Activated T-cell treated with anti-CD3 and anti-CD28 coated beads, Interleukin-2, amount 50 U/mL, for 1 hour (primary cell): ENCODE data around the gene DHPS.
"Not testable (repeated sequence)": the region's sequence is repeated elsewhere in the genome, so short reads cannot be mapped to it uniquely, and the experiment has no call there.

Source experiments
- DNase-seq: peaks from one replicate; pipeline ENCODE4 v3.0.0-alpha.2; 2020

Gene DHPS

DNA sequence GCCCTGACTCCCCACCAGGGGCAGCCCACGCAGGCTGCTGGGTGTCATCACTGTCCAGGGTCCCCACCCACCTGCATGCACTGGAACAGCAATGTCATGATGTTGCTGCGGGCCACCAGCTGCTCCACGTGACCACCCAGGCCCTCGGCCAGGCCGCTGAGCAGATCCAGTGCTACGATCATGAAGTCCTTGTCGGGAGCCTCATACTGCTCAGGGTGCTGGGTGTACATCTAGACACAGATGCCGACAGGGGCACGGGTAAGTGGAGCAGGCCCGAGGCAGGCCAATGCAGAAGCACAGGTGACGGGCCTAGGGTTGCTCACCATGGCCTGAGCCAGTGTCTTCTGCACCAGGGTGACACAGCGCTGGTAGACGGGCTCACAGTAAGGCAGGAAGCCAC, 23.5 kb upstream of the DHPS start:
- DNase-seq, result no peak

DNA sequence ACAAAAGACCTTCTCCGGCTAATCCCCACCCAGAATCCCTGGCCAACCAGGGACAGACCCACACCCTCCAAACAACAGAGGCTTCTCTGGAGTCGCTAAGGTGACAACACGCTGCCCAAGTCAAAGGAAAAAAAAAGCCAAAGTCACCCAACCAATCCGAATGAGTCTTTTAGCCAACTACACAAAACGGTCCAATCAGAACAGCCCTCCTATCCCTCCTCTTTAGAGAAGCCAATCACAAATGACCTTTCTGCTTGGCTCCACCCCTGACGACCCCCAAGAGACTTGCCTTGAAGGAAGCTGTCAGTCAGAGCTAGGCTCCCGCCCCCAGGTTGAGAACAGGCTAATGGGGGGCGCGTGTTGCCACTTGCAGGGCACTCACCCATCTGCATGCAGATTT, 21.4 kb upstream of the DHPS start:
- no peak for DNase-seq

DNA sequence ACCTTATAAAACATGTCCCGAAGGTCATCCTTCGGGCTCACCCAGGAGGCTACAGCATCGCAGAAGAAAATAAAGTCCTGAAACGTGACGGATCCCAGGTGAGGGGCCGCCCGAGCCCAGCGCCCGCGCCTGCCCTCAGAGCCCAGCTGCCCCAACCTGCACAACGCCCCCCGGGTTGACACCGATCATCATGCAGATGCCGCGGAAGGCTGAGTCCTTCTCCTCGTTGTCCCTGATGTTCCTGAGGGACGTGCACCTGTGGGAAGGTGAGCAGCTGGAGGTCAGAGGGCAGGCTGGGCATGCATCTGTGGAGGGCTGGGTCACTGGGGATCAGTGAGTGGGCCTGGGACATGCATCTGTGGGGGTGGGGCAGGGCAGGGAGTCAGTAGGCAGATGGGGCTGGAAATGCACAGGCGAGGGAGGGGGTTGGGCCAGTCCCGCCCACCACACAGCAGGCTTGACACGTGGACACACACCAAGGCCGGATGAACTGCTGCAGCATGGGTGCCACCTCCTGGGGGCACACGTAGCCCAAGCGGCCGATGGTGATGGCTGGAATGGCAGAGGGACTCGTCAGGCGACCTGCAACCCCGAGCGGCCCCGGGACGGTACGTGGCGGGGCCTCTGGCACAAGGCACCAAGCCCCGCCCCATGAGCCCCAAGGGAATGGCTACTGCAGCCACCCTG, 20.1 kb upstream of the DHPS start:
- no peak for DNase-seq

DNA sequence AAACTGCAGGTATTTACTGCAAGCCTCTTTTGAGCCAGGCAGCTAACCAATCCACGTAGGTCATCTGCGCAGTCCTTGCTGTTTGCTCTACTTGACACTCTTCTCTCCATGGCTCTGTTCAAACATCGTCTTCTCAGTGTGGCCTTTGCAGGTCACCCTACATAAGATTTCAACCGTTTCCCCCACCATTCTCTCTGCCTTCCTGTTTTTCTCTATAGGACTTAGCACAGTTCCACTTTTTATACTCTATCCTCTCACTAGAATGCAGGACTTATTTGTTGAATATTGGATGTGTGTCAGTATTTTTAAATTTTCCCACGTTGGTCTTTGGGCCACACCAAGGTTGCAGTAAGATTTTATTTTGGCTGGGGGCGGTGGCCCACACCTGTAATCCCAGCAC, 16.5 kb upstream of the DHPS start:
- DNase-seq, result no peak

DNA sequence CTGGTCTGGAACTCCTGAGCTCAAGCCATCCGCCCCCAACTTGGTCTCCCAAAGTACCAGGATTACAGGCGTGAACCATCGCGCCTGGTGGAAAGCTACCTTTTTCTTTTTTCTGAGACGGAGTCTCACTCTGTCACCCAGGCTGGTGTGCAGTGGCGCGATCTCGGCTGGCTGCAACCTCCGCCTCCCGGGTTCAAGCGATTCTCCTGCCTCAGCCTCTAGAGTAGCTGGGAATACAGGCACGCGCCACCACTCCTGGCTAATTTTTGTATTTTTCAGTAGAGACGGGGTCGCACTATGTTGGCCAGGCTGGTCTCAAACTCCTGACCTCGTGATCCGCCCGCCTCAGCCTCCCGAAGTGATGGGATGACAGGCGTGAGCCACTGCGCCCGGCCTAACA, 15.7 kb upstream of the DHPS start:
- DNase-seq, result not testable (repeated sequence)

DNA sequence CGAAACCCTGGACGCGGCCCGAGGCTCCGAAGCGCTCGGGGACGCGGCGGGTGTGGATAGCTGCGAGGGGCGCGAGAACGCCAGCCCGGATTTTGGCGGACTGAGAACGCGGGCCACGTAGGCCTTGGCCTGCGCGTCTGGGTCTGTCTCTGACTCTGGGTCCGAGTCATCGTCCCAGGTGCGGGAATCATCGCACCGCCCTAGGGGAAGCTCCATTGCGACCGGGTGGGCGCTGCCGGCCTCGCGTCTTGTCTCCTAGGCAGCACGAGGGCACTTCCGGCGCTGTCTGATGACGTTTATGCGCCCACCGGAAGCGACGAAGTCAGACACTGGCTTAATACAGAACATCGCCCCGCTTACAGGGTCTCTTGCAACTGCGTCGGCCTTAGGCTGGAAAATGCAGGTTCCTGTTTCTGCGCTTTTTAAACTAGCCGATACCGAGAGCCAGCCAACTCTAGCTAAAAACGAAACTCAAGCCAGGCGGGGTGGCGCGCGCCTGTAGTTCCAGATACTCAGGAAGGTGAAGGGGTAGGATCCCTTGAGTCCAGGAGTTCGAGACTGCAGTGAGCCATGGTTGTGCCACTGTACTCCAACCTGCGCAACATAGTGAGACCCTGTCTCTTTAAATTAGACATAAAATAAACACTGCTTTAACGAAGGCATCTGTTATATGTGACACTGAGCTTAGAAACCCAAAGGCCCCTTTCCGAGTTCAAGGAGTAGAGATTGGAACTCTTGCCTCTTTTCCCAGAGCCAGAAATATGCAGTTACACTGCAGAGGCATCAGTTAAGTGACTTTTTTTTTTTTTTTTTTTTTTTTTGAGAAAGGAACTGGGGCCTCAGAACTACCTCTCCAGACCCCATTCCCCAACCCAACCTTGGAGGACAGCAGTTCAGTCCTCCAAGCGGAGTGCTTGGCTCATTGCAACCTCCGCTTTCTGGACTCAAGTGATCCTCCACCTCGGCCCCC, 15.0 kb upstream of the DHPS start, which contains the start of gene FBXW9:
Gene FBXW9 (minus strand): TSS at position 266 of the 970 bp plus-strand sequence. CDS start 50 bp downstream, at position 216.
- peak; percentile 98 for DNase-seq

DNA sequence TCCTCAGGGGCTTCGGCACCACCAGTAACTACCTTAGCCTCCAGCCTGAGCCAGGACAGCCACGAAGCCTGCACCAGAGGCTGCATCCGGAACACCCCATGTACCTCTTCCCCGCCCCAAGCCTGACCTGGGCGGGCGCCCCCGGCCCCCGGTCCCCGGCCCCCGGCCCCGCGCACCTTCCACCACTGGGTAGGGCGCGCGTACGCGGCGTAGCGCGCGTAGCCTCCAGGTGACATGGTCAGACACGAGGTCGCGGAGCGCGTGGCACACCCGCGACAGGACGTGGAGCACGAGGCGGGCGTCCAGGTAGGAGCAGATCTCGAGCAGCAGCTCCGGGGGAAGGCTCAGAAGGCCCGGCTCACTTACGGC, 14.3 kb upstream of the DHPS start:
- no peak for DNase-seq

DNA sequence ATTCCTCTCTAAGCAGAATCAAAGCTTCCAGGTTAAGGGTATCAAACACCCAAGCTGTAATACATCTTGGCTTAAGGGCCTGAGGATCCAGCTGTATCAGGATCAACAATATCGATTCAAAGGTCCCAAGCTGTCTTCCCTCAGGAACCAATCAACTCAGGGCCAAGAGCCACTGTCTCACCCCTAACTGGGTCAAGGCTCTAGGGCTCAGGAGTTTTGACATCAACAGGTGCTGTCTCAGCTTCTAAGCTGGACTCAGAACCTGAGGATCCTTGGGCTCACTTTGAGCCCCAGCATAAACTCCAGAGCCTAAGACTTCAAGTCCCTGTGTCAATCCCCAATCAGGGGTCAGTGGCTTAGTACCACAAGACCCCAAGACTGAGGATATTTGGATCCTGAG, 13.8 kb upstream of the DHPS start:
- no peak for DNase-seq

DNA sequence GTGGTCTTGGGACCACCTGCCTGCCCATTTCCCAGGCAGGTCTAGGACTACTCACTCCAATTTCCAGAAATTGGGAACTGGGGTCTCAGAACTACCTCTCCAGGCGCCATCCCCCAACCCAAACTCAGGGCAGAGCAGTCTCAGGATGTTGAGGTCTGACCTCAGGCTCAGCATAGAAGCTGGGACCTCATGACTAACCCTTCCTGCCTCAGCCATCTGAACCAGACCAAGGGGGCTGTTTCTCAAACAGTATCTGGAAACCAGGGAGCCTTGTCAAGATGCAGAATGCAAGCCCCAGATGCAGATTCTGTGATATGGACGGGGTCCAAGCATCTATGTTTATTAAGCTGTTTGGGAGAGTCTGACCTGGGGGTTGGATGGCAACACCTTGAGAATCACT, 13.4 kb upstream of the DHPS start:
- no peak for DNase-seq

DNA sequence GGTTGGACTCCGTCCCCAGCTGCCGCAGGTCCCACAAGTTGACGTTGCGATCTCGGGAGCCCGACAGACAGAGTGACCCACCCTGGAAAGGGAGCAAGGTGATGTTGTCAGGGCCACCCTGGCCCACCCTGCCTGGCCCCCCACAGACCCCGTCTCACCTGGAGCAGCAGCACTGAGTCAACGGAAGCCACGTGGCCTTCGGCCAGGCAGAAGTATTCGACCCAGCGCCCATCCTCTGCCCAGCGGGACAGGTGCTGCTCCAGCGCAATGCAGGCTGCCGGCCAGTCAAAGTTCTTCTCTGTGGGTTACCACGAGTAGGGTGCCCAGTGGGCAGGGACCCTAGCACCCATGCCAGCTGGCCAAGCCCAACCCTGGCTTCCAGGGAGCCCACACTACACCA, 13.0 kb upstream of the DHPS start:
- DNase-seq, result no peak

DNA sequence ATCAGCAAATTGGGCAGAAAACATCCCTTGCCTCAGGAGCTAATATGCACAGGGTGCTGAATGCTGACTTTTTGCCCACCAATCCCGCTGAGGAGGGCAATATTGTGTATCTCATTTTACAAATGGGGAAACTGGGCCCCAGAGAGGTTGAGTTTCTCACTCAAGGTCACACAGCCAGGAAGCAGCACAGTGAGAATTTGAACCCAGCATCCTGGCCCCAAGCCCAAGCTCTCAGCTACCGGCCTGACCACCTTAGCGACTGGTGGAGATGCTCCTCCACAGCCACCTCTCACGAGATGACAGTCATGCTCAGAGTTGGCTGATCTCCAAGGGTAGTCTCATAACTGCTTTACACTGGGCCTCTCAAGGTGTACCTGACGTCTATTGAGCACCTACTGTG, 11.3 kb upstream of the DHPS start:
- no peak for DNase-seq

DNA sequence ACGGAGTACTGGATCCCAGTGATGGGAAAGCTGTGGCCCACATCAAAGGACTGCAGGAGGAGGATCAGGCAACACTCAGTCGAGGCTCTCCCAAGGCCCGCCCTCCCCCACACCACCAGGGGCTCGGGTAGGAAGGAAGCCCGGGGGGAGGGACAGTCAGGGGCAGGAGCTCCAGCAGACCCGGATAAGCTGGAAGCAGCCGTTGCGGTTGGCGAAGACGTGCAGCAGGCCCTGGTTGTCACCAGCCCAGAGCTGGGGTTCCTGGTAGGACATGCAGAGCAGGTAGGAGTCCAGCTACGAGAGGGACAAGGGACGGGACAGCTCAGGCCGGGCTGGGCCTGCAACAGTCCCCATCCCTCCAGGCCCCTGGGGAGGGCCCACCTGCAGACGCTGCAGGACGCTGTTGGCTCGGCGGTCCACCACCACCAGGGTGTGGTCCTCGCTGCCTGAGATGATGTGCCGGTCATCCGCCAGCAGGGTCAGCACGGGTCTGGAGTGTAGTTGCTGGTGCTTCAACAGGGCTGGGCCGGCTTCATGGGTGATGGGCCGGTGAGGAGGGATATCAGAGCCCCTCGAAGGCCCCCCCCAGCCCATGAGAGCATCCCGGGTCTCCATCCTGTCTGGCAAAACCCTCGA, 8.0 kb upstream of the DHPS start:
- no peak for DNase-seq

DNA sequence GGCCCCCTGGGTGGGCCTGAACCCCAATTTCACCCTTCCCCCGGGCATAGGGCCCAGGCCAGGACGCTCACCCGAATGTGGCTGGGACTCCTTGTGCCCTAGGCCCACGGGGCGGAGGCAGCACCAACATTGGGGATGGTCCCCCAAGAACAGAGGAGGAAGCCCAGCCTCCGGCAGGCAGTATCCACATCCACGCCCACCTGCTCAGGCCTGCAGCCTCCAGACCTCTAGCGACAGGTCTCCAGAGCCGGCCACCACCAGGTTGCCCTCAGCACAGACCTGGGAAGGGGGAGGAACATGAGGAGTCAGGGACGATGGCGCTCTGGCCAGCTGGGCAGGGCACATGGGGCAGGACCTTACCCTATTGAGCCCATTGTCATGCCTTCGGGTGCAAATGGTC, 7.3 kb upstream of the DHPS start:
- no peak for DNase-seq

DNA sequence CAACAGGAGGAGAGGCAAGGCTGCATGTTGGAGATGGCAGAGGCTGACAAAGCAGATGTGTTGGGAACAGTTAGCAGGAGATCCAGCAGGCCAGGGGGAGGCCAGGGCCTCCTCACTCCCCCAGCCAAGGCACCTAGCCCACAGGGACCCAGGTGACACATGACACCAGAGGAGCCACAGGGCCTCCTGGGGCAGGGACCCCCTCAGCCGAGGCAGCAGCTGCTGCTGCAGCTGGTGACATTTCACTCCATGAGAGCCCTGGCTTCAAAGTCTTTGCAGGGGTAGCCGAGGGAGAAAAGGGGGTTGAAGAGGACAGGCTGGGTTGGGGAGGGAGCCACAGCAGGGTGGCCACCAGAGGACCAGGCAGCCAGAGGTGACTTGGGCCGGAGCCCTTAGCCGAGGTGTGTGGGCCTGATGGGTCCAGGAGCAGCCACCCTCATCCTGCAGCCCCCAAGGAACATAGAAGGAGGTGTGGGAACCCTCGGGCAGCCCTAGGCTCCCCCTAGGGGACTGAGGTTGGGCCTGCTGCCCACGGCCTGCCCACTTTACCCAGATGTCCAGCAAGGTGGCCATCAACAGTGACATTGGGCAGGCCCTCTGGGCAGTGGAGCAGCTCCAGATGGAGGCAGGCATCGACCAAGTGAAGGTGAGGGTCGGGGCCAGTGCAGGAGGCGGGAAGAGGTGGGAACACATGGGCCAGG, 6.0 kb upstream of the DHPS start, which contains the start of gene GNG14:
Gene GNG14 (plus strand): TSS at position 503 of the 701 bp plus-strand sequence. CDS start 51 bp downstream, at position 554.
- DNase-seq, result no peak

DNA sequence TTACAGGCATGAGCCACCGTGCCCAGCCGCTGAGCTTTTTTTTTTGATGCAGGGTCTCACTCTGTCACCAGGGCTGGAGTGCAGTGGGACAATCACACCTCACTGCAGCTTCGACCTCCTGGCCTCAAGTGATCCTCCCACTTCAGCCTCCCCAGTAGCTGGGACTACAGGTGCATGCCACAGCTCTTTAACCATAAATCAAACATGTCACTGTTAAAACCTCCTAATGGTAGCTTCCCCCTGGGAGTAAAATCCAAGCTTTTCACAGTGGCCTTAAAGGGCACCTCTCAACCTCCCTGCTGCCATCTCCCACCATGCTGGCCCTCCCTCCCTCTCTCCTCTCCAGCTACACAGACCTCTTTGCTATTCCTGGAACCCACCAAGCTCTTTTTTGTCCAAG, 4.2 kb upstream of the DHPS start:
- DNase-seq, result no peak

DNA sequence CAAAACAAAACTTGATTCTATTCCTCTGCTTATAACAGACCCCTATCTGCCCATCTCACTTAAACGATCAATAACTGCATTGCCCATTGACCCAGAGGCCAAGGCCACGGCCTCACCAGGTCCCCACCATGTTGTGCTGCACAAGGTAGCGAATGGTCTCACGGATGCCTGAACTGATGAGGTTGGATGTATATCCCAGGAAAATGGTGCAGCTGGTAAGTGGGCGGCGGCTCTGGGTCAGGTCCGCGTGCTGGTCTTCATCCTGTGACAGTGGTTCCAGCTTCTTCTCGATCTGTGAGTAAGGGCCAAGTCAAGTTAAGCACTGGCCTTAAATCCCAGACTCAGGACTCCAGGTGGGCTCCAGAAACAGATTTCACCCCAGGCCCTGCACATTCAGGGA, 1.6 kb downstream of the DHPS start:
- DNase-seq, result no peak

DNA sequence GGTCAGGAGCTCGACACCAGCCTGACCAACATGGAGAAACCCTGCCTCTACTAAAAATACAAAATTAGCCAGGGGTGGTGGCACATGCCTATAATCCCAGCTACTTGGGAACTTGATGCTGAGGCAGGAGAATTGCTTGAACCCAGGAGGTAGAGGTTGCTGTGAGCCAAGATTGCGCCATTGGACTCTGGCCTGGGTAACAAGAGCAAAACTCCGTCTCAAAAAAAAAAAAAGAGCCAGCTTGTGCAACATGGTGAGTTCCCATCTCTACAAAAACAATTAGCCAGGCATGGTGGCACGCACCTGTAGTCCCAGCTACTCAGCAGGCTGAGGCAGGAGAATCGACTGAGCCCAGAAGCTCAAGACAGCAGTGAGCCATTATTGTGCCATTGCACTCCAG, 3.6 kb downstream of the DHPS start:
- not testable (repeated sequence) for DNase-seq

DNA sequence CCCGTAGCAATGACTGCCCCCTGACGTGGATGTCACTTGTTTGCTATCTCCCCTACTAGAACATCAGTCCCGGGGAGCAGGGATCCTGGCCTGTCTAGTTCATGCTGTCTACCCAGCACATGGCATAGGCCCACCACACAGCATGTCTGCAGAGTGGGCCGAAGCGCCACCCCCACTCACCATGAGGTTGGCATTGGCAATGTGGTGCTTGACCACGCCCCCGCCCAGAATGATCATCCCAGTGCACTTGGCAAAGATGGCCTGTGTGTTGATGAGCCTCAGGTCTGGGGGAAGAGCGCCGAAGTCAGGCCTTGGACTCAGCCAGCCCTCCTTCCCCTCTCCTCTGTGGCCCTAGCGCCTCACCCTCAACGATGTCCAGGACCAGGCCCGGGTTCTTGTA, 4.8 kb downstream of the DHPS start:
- no peak for DNase-seq

DNA sequence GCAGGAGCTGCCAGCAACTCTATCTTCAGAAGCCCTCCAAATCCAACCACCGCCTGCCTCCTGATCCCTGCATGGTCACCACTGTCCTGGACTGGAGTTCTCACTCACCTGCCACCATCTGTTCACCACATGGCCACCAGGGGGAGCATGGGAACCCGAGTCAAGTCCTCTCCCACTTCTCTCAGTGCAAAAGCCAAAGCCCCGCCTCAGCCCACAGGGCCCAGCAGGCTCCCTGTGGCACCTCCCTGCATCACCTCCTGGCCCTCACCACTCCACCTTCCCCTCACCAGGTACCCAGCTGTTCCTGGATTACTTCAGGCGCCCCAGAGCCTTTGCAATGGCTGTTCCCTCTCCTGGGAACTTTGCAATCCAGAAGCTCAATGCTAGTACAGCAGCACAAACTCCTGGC, 5.3 kb downstream of the DHPS start:
- peak; percentile 83 for DNase-seq

DNA sequence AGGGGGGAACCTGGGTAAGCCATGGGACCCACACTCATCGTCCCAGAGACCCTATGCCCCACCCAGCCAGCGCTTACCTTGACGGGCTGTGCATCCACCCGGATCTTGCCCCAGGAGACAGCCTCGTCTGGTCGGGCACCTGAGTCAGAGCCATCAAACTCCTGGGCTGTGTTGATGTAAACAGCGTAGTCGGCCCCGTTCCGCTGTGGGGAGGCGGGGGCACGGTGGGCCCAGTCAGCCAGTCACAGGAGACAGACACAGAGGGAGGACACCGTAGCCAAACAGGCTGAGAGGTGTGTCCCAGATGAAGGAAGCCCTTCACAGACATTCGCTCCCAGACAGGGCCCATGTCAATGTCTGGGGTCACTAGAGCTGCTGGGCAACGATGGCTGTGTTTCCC, 5.7 kb downstream of the DHPS start:
- no peak for DNase-seq

DNA sequence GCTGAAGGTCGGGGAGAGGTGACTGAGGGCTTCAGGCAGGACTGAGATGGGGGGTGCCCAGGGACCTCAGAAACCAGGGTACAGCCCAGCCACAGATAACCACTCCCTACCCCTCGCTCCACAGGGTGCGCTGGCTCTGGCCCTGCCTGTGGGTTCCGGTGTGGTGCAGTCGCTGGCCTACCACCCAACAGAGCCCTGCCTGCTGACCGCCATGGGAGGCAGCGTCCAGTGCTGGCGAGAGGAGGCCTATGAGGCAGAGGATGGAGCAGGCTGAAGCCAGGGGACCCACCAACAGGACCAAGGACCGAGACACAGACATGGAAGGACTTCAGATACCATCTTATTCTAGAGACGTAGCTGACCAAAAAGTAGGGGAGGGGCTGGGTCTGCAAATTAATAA, 6.3 kb downstream of the DHPS start:
- DNase-seq, result no peak

DNA sequence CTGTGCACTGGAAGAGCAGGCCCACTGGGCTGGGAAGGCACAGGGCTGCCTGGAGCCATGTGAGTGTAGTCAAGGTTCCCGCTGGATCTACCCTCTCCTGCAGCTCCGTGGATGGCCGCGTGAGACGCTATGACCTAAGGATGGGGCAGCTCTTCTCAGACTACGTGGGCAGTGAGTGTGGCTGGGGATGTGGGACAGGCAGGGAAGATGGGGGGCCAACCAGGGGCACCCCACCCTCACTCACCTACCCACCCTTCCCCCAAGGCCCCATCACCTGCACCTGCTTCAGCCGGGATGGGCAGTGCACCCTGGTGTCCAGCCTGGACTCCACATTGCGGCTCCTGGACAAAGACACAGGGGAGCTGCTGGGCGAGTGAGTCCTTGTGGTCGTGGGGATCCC, 8.9 kb downstream of the DHPS start:
- DNase-seq, result no peak
